Measurements from ENCODE around the gene TBC1D32.

Gene TBC1D32

DNA sequence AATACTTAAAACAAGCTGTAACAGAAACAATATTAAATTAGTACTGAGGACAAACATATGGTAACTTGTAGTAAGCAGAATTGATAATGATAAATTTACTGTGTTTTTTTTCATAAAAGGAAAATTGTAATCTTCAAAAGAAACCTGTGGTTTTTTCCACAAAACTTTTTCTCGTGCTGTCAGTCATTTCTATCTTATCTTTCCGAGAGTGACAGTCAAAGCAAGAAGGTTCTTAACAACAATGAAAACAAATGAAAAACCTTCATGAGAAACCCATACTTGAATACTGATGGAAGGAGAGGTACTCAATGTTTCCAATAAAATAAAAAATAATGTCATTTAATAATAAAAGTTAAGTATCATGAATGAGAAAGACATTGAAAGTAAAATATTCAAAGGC lies 174.0 kb downstream of the TBC1D32 start:
- Histone ChIP-seq H3K4me2 (ENCODE audit: low read length) (no peak overlapping the region), H3K4me3 (ENCODE audit: low read length) (no peak overlapping the region), H3K27ac (ENCODE audit: low read depth, low read length) (no peak overlapping the region), H3K9me2 (replicated peaks; ENCODE audit: control insufficient read depth, low read length) (no peaks in the 10 kb centered on the region), H3K79me2 (ENCODE audit: control insufficient read depth, low read length) (no peaks in the 10 kb centered on the region), H3K36me3 (ENCODE audit: control insufficient read depth, low read length) (no peaks in the 10 kb centered on the region), H3K4me1 (ENCODE audit: control insufficient read depth, low read length) (no peaks in the 10 kb centered on the region), H3F3A (ENCODE audit: control insufficient read depth, insufficient read depth) (no peaks in the 10 kb centered on the region), H3K9me3 (ENCODE audit: control insufficient read depth, insufficient read depth, low read length) (no peaks in the 10 kb centered on the region), H4K20me1 (ENCODE audit: control insufficient read depth, insufficient read depth, low read depth, low read length) (no peaks in the 10 kb centered on the region), H3K27me3 (ENCODE audit: control insufficient read depth, low read length) (no peaks in the 10 kb centered on the region)
- no peak for TF ChIP-seq CTCF (IDR thresholded peaks at IDR 0.05; ENCODE audit: low read depth, low read length, poor library complexity, severe bottlenecking)
- TF ChIP-seq EZH2phosphoT487 (IDR thresholded peaks at IDR 0.05; ENCODE audit: borderline replicate concordance, low read length), result no peak

- Histone ChIP-seq H3K27me3 (ENCODE audit: control insufficient read depth, low read length) (no peaks in the 10 kb centered on the region), H3K4me2 (ENCODE audit: low read length) (no peak overlapping the region), H3K36me3 (ENCODE audit: control insufficient read depth, low read length) (no peaks in the 10 kb centered on the region), H3K27ac (ENCODE audit: low read depth, low read length) (no peak overlapping the region), H3K4me3 (ENCODE audit: low read length) (no peak overlapping the region), H3K9me3 (ENCODE audit: control insufficient read depth, insufficient read depth, low read length) (no peaks in the 10 kb centered on the region), H3K79me2 (ENCODE audit: control insufficient read depth, low read length) (no peaks in the 10 kb centered on the region), H3F3A (ENCODE audit: control insufficient read depth, insufficient read depth) (no peaks in the 10 kb centered on the region), H4K20me1 (ENCODE audit: control insufficient read depth, insufficient read depth, low read depth, low read length) (no peaks in the 10 kb centered on the region), H3K9me2 (replicated peaks; ENCODE audit: control insufficient read depth, low read length) (no peaks in the 10 kb centered on the region), H3K4me1 (ENCODE audit: control insufficient read depth, low read length) (no peaks in the 10 kb centered on the region)
- TF ChIP-seq EZH2phosphoT487 (IDR thresholded peaks at IDR 0.05; ENCODE audit: borderline replicate concordance, low read length) (no peak), CTCF (IDR thresholded peaks at IDR 0.05; ENCODE audit: low read depth, low read length, poor library complexity, severe bottlenecking) (no peak)
Observed at GRCh38 chr6:121158891-121159290, 175.4 kb downstream of the TBC1D32 start.

DNA sequence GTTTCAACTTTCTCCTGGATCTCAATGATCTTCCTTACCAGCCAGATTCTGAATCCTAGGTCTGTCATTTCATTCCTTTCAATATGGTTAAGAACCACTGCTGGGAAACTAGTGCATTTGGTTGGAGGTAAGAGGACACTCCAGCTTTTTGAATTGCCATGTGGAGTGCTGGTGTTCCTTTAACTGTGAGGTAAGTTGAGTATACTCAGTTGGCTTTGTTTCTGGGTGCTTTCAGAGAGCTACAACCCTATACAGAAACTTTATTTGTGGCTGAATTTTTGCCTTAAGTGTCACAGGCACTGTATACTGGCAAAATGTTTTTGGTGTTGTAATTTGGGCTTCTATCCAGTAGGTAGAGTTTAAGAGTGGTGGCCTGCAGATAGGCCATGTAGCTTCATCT lies 175.8 kb downstream of the TBC1D32 start:
- no peaks in the 10 kb centered on the region for H3K4me1 ChIP-seq (ENCODE audit: control insufficient read depth, low read length)
- H3K79me2 ChIP-seq (ENCODE audit: control insufficient read depth, low read length), result no peaks in the 10 kb centered on the region
- no peaks in the 10 kb centered on the region for H3K9me2 ChIP-seq (replicated peaks; ENCODE audit: control insufficient read depth, low read length)
- no peaks in the 10 kb centered on the region for H4K20me1 ChIP-seq (ENCODE audit: control insufficient read depth, insufficient read depth, low read depth, low read length)
- H3K36me3 ChIP-seq (ENCODE audit: control insufficient read depth, low read length), result no peaks in the 10 kb centered on the region
- no peaks in the 10 kb centered on the region for H3K9me3 ChIP-seq (ENCODE audit: control insufficient read depth, insufficient read depth, low read length)
- no peaks in the 10 kb centered on the region for H3K27me3 ChIP-seq (ENCODE audit: control insufficient read depth, low read length)
- H3K4me2 ChIP-seq (ENCODE audit: low read length), result no peak overlapping the region
- no peaks in the 10 kb centered on the region for H3F3A ChIP-seq (ENCODE audit: control insufficient read depth, insufficient read depth)
- H3K4me3 ChIP-seq (ENCODE audit: low read length), result no peak overlapping the region
- TF ChIP-seq EZH2phosphoT487 (IDR thresholded peaks at IDR 0.05; ENCODE audit: borderline replicate concordance, low read length) (no peak), CTCF (IDR thresholded peaks at IDR 0.05; ENCODE audit: low read depth, low read length, poor library complexity, severe bottlenecking) (no peak)
- H3K27ac ChIP-seq (ENCODE audit: low read depth, low read length), result no peak overlapping the region

- Histone ChIP-seq H3F3A (ENCODE audit: control insufficient read depth, insufficient read depth) (no peaks in the 10 kb centered on the region), H3K4me1 (ENCODE audit: control insufficient read depth, low read length) (no peaks in the 10 kb centered on the region), H3K9me3 (ENCODE audit: control insufficient read depth, insufficient read depth, low read length) (no peaks in the 10 kb centered on the region), H3K27me3 (ENCODE audit: control insufficient read depth, low read length) (no peaks in the 10 kb centered on the region), H3K9me2 (replicated peaks; ENCODE audit: control insufficient read depth, low read length) (no peaks in the 10 kb centered on the region), H3K36me3 (ENCODE audit: control insufficient read depth, low read length) (no peaks in the 10 kb centered on the region), H4K20me1 (ENCODE audit: control insufficient read depth, insufficient read depth, low read depth, low read length) (no peaks in the 10 kb centered on the region), H3K27ac (ENCODE audit: low read depth, low read length) (no peak overlapping the region), H3K4me3 (ENCODE audit: low read length) (no peak overlapping the region), H3K79me2 (ENCODE audit: control insufficient read depth, low read length) (no peaks in the 10 kb centered on the region), H3K4me2 (ENCODE audit: low read length) (no peak overlapping the region)
- TF ChIP-seq CTCF (IDR thresholded peaks at IDR 0.05; ENCODE audit: low read depth, low read length, poor library complexity, severe bottlenecking), result no peak
- no peak for TF ChIP-seq EZH2phosphoT487 (IDR thresholded peaks at IDR 0.05; ENCODE audit: borderline replicate concordance, low read length)
Observed at GRCh38 chr6:121157906-121158305, 176.4 kb downstream of the TBC1D32 start.

Data from DOHH2 (cell line).